GM12891 (cell line): ENCODE measurements around the gene ACSM2B.
"Not testable (repeated sequence)": the region's sequence is repeated elsewhere in the genome, so short reads cannot be mapped to it uniquely, and the experiment has no call there.

ENCODE experiments used
- POLR2A ChIP-seq: IDR thresholded peaks from 2 replicates; pipeline ENCODE4 v1.6.1; 2011; ENCODE audit warnings: low read depth, low read length, control low read depth
- POLR2AphosphoS5 ChIP-seq: IDR thresholded peaks from 2 replicates; pipeline ENCODE4 v1.6.1; 2011; ENCODE audit warnings: low read depth, low read length, control low read depth
- TAF1 ChIP-seq: IDR thresholded peaks from 2 replicates; pipeline ENCODE4 v1.6.1; 2011; ENCODE audit warnings: low read depth, low read length, control low read depth

DNA sequence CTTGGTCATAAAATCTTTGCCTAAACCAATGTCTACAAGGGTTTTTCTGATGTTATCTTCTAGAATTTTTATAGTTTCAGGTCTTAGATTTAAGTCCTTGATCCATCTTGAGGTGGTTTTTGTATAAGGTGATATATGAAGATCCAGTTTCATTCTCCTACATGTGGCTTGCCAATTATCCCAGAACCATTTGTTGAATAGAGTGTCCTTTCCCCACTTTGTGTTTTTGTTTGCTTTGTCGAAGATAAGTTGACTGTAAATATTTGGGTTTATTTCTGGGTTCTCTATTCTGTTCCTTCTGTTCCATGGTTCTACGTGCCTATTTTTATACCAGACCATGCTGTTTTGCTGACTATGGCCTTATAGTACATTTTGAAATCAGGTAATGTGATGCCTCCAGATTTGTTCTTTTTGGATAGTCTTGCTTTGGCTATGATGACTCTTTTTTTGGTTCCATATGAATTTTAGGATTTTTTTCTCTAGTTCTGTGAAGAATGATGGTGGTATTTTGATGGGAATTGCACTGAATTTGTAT lies 7.0 kb downstream of the ACSM2B start:
- TF ChIP-seq POLR2A, POLR2AphosphoS5, TAF1: not testable (repeated sequence)
